PFSK-1 (cell line): ENCODE measurements around the gene INSM2.

ENCODE experiments used
- FOXP2 ChIP-seq: optimal IDR thresholded peaks from 2 replicates; pipeline ENCODE3; 2011; ENCODE audit warnings: borderline replicate concordance, control low read depth, inconsistent platforms; ENCODE audit not compliant: insufficient read depth; ENCODE audit errors: extremely low read length, extremely low read depth
- POLR2AphosphoS5 ChIP-seq: IDR thresholded peaks from 2 replicates; pipeline ENCODE4 v1.6.1; 2012; ENCODE audit warnings: low read depth, mild to moderate bottlenecking, control low read depth, low read length, moderate library complexity
- REST ChIP-seq, 2 experiments: IDR thresholded peaks; 2 replicates each; pipeline versions ENCODE4 v1.6.1 to v1.8.0; 2011 to 2012; ENCODE audit warnings: low read depth in 2 of 2, low read length in 2 of 2, control low read depth in 1 of 2, inconsistent platforms in 1 of 2, mild to moderate bottlenecking in 1 of 2, moderate library complexity in 1 of 2; ENCODE audit not compliant: insufficient read depth in 1 of 2
- SIN3A ChIP-seq: IDR thresholded peaks from 2 replicates; pipeline ENCODE4 v1.6.1; 2012; ENCODE audit warnings: mild to moderate bottlenecking, low read length, moderate library complexity, borderline replicate concordance; ENCODE audit not compliant: insufficient read depth
- TAF1 ChIP-seq: IDR thresholded peaks from 2 replicates; pipeline ENCODE4 v1.6.1; 2012; ENCODE audit warnings: low read length, control low read depth, borderline replicate concordance; ENCODE audit not compliant: insufficient read depth

Gene INSM2

GRCh38 chr14:35543006-35543405 lies 9.0 kb downstream of the INSM2 start:
- TF ChIP-seq FOXP2 = no peak
- no peak for TF ChIP-seq POLR2AphosphoS5
- no peak for TF ChIP-seq REST (IDR thresholded peaks at IDR 0.05; ENCODE audit: insufficient read depth in 1 of 2, low read depth in 2 of 2, low read length in 2 of 2)
- no peak for TF ChIP-seq TAF1
- no peak for TF ChIP-seq SIN3A

- TF ChIP-seq TAF1 = no peak
- no peak for TF ChIP-seq SIN3A
- no peak for TF ChIP-seq FOXP2
- TF ChIP-seq REST (IDR thresholded peaks at IDR 0.05; ENCODE audit: insufficient read depth in 1 of 2, low read depth in 2 of 2, low read length in 2 of 2) = no peak
- no peak for TF ChIP-seq POLR2AphosphoS5
Observed at GRCh38 chr14:35549551-35549950, 15.6 kb downstream of the INSM2 start.

- no peak for TF ChIP-seq FOXP2
- no peak for TF ChIP-seq REST (IDR thresholded peaks at IDR 0.05; ENCODE audit: insufficient read depth in 1 of 2, low read depth in 2 of 2, low read length in 2 of 2)
- no peak for TF ChIP-seq TAF1
- TF ChIP-seq SIN3A = no peak
- TF ChIP-seq POLR2AphosphoS5 = no peak
Observed at GRCh38 chr14:35551081-35551480, 17.1 kb downstream of the INSM2 start.

- TF ChIP-seq TAF1 (no peak), FOXP2 (no peak), POLR2AphosphoS5 (no peak), SIN3A (no peak), REST (IDR thresholded peaks at IDR 0.05; ENCODE audit: insufficient read depth in 1 of 2, low read depth in 2 of 2, low read length in 2 of 2) (no peak)
Observed at GRCh38 chr14:35553808-35554207, 19.8 kb downstream of the INSM2 start.

GRCh38 chr14:35556548-35556947 lies 22.6 kb downstream of the INSM2 start:
- TF ChIP-seq SIN3A = no peak
- no peak for TF ChIP-seq TAF1
- TF ChIP-seq FOXP2 = no peak
- no peak for TF ChIP-seq REST (IDR thresholded peaks at IDR 0.05; ENCODE audit: insufficient read depth in 1 of 2, low read depth in 2 of 2, low read length in 2 of 2)
